ENCODE measurements around the gene RTL10. TPM values are rescaled to one million over a fixed set of nuclear protein-coding genes. Genes with fewer than 3 reads are reported as not detected.

The RTL10 gene, protein sequence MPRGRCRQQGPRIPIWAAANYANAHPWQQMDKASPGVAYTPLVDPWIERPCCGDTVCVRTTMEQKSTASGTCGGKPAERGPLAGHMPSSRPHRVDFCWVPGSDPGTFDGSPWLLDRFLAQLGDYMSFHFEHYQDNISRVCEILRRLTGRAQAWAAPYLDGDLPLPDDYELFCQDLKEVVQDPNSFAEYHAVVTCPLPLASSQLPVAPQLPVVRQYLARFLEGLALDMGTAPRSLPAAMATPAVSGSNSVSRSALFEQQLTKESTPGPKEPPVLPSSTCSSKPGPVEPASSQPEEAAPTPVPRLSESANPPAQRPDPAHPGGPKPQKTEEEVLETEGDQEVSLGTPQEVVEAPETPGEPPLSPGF
- total RNA-seq, result 16.6 and 19.0 TPM in 2 replicates

GRCh38 chr22:19854778-19855503 is at the start of gene RTL10, which contains the start of gene GNB1L:
TSS of gene RTL10 (minus strand) at chr22:19854874. CDS start at chr22:19852261, 2,613 bp downstream.
TSS of gene GNB1L (minus strand) at chr22:19854874. CDS start at chr22:19821355, 33,519 bp downstream.
- H3K27me3 Mint-ChIP-seq (ENCODE audit: low read depth), result no peaks in the 10 kb centered on the region
- peak within 1 kb of the TSS; percentile 93 for H3K27ac Mint-ChIP-seq
- peaks cover 35% of the 10 kb centered on the region for H3K4me1 Mint-ChIP-seq (ENCODE audit: low read depth)
- H3K36me3 Mint-ChIP-seq (ENCODE audit: low read depth), result peaks cover 41% of the 10 kb centered on the region
- DNase-seq (ENCODE audit: low spot score), result peak; percentile 95
- H3K9me3 Mint-ChIP-seq, result no peaks in the 10 kb centered on the region
- intact Hi-C loops (cut with micrococcal nuclease), result loop anchor here (1.0 to 5.0 kb wide), 4 partner anchors 37 to 262 kb away; partner anchors contain the start of genes COMT, RANBP1, TRMT2A and TXNRD2
- H3K4me3 Mint-ChIP-seq (ENCODE audit: low read depth), result peak within 1 kb of the TSS; percentile 98

GRCh38 chr22:19904174-19904856 is 49.6 kb upstream of the RTL10 start:
- no peak overlapping the region for H3K4me3 Mint-ChIP-seq (ENCODE audit: low read depth)
- no peaks in the 10 kb centered on the region for H3K36me3 Mint-ChIP-seq (ENCODE audit: low read depth)
- H3K4me1 Mint-ChIP-seq (ENCODE audit: low read depth), result peaks cover under 1% of the 10 kb centered on the region
- no peak for DNase-seq (ENCODE audit: low spot score)
- H3K9me3 Mint-ChIP-seq, result no peaks in the 10 kb centered on the region
- intact Hi-C loops (cut with micrococcal nuclease), result no loop called here
- no peak overlapping the region for H3K27ac Mint-ChIP-seq
- H3K27me3 Mint-ChIP-seq (ENCODE audit: low read depth), result no peaks in the 10 kb centered on the region

- Mint-ChIP-seq H3K27ac (no peak overlapping the region), H3K36me3 (ENCODE audit: low read depth) (no peaks in the 10 kb centered on the region), H3K4me3 (ENCODE audit: low read depth) (no peak overlapping the region), H3K27me3 (ENCODE audit: low read depth) (no peaks in the 10 kb centered on the region), H3K9me3 (no peaks in the 10 kb centered on the region), H3K4me1 (ENCODE audit: low read depth) (no peaks in the 10 kb centered on the region)
- intact Hi-C loops (cut with micrococcal nuclease), result no loop called here
- DNase-seq (ENCODE audit: low spot score), result no peak
Measured at GRCh38 chr22:19903513-19903912, 48.8 kb upstream of the RTL10 start.

GRCh38 chr22:19903031-19903430 is 48.4 kb upstream of the RTL10 start:
- no peaks in the 10 kb centered on the region for H3K4me1 Mint-ChIP-seq (ENCODE audit: low read depth)
- H3K27ac Mint-ChIP-seq, result no peak overlapping the region
- no peaks in the 10 kb centered on the region for H3K9me3 Mint-ChIP-seq
- intact Hi-C loops (cut with micrococcal nuclease), result no loop called here
- H3K4me3 Mint-ChIP-seq (ENCODE audit: low read depth), result no peak overlapping the region
- H3K27me3 Mint-ChIP-seq (ENCODE audit: low read depth), result no peaks in the 10 kb centered on the region
- no peaks in the 10 kb centered on the region for H3K36me3 Mint-ChIP-seq (ENCODE audit: low read depth)
- no peak for DNase-seq (ENCODE audit: low spot score)

DNA sequence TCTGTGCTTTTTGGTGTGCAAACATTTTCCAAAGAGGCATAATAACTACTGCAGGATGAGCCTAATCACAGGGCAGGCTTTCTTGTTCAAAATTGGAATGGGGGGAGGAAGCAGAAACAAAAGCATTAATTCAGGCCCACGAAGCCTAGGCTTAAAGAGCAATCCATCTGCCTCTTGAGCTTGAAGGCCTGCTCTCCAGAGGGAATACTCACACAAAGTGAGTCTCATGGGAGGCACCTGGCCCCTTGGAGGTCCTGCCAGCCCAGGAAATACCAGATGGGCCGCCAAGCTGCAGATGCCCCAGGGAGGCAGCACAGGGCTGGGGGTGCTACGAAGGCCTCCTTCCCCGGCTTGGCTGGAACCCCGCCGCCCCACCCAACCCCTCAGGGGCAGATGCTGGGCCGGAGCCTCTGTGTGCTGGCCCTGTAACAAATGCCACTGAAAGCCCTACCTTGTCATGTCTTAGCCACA is 47.6 kb upstream of the RTL10 start:
- Mint-ChIP-seq H3K9me3 (no peaks in the 10 kb centered on the region), H3K4me1 (ENCODE audit: low read depth) (no peaks in the 10 kb centered on the region), H3K27ac (no peak overlapping the region), H3K4me3 (ENCODE audit: low read depth) (no peak overlapping the region), H3K27me3 (ENCODE audit: low read depth) (no peaks in the 10 kb centered on the region), H3K36me3 (ENCODE audit: low read depth) (no peaks in the 10 kb centered on the region)
- intact Hi-C loops (cut with micrococcal nuclease), result no loop called here
- no peak for DNase-seq (ENCODE audit: low spot score)

- no peak overlapping the region for H3K4me3 Mint-ChIP-seq (ENCODE audit: low read depth)
- no peaks in the 10 kb centered on the region for H3K36me3 Mint-ChIP-seq (ENCODE audit: low read depth)
- H3K27me3 Mint-ChIP-seq (ENCODE audit: low read depth), result no peaks in the 10 kb centered on the region
- H3K4me1 Mint-ChIP-seq (ENCODE audit: low read depth), result peaks cover 1% of the 10 kb centered on the region
- intact Hi-C loops (cut with micrococcal nuclease), result no loop called here
- H3K27ac Mint-ChIP-seq, result no peak overlapping the region
- DNase-seq (ENCODE audit: low spot score), result no peak
- no peaks in the 10 kb centered on the region for H3K9me3 Mint-ChIP-seq
Measured at GRCh38 chr22:19901577-19902244, 47.0 kb upstream of the RTL10 start.

- intact Hi-C loops (cut with micrococcal nuclease), result no loop called here
Measured at GRCh38 chr22:19900707-19901436, 46.2 kb upstream of the RTL10 start.

DNA sequence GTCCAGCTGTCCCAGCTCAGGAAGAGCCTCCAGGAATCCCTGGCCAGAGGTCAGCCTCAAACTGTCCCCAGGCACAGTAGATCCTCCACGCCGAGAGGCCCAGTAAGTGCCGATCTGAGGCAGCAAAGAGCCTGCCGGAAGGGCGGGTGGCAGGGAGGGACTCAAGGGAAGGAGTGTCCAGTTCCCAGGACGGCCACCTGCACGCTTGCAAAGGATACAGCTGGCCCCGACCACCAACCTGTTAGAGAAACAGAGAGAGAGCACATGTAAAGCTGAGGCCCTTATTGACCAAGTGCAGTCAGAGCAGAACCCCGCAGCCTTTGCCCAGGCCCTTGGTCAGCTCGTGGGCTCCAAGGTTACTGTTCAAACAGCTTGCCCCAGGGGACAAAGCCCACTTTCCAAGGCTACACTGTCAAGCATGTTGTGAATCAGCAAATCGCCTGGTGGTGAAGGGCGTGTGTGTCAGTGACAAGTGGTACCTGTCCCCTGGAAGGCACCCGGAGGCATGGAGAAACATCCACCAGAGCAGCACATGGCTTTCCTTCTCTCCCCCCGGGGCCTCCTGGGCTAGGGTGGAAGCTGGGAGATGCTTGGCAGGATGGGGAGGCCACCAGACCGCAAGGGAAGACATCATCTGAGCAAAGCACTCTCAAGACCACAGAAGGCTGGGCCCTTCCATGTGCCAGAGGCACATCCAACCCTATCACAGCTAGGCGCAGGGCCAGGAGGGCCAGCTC is 44.3 kb upstream of the RTL10 start:
- Mint-ChIP-seq H3K9me3 (no peaks in the 10 kb centered on the region), H3K27me3 (ENCODE audit: low read depth) (no peaks in the 10 kb centered on the region), H3K4me3 (ENCODE audit: low read depth) (no peak overlapping the region), H3K4me1 (ENCODE audit: low read depth) (peaks cover 1% of the 10 kb centered on the region), H3K27ac (no peak overlapping the region), H3K36me3 (ENCODE audit: low read depth) (peaks cover 4% of the 10 kb centered on the region)
- no peak for DNase-seq (ENCODE audit: low spot score)
- intact Hi-C loops (cut with micrococcal nuclease), result no loop called here

More at GRCh38 chr22:19900707-19901436, 46.2 kb upstream of the RTL10 start:
- H3K36me3 Mint-ChIP-seq (ENCODE audit: low read depth), result no peaks in the 10 kb centered on the region
- H3K4me1 Mint-ChIP-seq (ENCODE audit: low read depth), result peaks cover 1% of the 10 kb centered on the region
- no peaks in the 10 kb centered on the region for H3K27me3 Mint-ChIP-seq (ENCODE audit: low read depth)
- no peaks in the 10 kb centered on the region for H3K9me3 Mint-ChIP-seq
- DNase-seq (ENCODE audit: low spot score), result no peak
- no peak overlapping the region for H3K4me3 Mint-ChIP-seq (ENCODE audit: low read depth)
- no peak overlapping the region for H3K27ac Mint-ChIP-seq

GRCh38 chr22:19898145-19898544 is 43.5 kb upstream of the RTL10 start:
- Mint-ChIP-seq H3K27ac (no peak overlapping the region), H3K27me3 (ENCODE audit: low read depth) (no peaks in the 10 kb centered on the region), H3K4me1 (ENCODE audit: low read depth) (peaks cover 1% of the 10 kb centered on the region), H3K36me3 (ENCODE audit: low read depth) (peaks cover 9% of the 10 kb centered on the region), H3K4me3 (ENCODE audit: low read depth) (no peak overlapping the region), H3K9me3 (no peaks in the 10 kb centered on the region)
- no peak for DNase-seq (ENCODE audit: low spot score)
- intact Hi-C loops (cut with micrococcal nuclease), result no loop called here

DNA sequence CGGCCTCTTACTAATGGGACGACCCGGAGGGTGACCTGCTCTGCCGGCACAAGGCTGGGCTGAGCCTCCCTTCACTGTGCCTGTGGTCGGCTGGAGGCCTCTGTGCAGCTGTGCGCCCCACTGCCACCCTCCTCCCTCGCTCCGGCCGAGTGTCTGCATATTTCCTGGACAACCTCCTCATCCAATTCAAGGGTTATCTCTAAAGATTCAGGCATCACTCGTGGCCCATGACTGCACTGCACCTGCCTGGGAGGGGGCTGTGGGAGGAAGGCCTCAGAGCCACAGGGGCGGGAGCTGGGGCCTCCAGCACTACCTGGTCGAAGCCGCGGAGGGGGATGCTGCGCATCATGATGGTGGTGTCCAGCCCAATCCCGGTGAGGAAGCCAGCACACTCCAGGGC is 43.1 kb upstream of the RTL10 start:
- Mint-ChIP-seq H3K27me3 (ENCODE audit: low read depth) (no peaks in the 10 kb centered on the region), H3K4me1 (ENCODE audit: low read depth) (peaks cover 4% of the 10 kb centered on the region), H3K4me3 (ENCODE audit: low read depth) (no peak overlapping the region), H3K9me3 (no peaks in the 10 kb centered on the region), H3K36me3 (ENCODE audit: low read depth) (peaks cover 9% of the 10 kb centered on the region), H3K27ac (no peak overlapping the region)
- intact Hi-C loops (cut with micrococcal nuclease), result no loop called here
- DNase-seq (ENCODE audit: low spot score), result no peak

- Mint-ChIP-seq H3K27ac (no peak overlapping the region), H3K36me3 (ENCODE audit: low read depth) (peaks cover 11% of the 10 kb centered on the region), H3K4me3 (ENCODE audit: low read depth) (no peak overlapping the region), H3K27me3 (ENCODE audit: low read depth) (no peaks in the 10 kb centered on the region), H3K9me3 (no peaks in the 10 kb centered on the region), H3K4me1 (ENCODE audit: low read depth) (peaks cover 12% of the 10 kb centered on the region)
- DNase-seq (ENCODE audit: low spot score), result no peak
- intact Hi-C loops (cut with micrococcal nuclease), result no loop called here
Measured at GRCh38 chr22:19896665-19897355, 42.1 kb upstream of the RTL10 start.
